Fibroblast of skin of left quadriceps (primary cell): ENCODE results near the gene ATP5PD.
"Not testable (repeated sequence)": the region's sequence is repeated elsewhere in the genome, so short reads cannot be mapped to it uniquely, and the experiment has no call there.

Experiments
- DNase-seq, 2 experiments: peaks; one replicate each; pipeline ENCODE4 v3.0.0-alpha.2; 2013; ENCODE audit warnings: low read depth in 2 of 2

ATP5PD gene

DNA sequence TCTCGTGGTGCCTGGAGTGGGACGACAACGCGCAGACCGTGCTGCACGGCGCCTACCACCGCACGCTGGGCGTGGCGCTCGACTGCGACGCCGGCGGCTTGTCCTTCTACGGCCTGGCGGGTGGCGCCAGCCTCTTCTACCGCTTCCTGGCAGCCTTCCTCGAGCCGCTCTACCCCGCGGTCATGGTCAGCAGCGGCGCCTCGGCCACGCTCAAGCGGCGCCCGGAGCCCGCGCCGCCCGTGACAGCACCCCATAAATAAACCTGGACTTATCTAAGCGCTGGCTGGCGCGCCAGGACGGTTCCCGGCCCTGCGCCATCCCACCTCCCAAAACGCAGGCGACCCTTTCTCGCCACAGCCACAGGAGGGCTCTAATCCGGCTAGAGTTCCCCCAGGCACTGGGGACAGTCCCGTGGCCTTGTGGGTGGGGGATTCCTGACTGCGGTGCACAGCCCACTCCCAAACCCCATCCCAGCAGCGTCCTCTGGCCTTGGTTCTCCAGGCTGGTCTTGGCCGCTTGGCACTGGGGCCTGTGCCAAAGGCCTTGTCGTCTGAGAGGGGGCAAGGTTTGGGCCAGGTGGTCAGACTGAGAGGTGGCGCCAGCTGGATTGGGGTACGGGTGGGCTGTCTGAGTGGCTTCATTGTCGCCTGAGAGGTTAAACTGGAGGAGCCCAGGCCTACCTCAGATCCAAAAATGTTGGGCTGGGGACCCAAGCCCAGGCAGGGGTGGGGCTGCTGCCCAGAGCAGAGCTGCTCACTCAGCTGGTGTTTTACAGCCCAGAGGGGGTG lies 30.9 kb upstream of the ATP5PD start:
- no peak for DNase-seq

GRCh38 chr17:75077072-75077495 lies 30.3 kb upstream of the ATP5PD start:
- no peak for DNase-seq

- DNase-seq: no peak
Observed at GRCh38 chr17:75075597-75076336, 29.0 kb upstream of the ATP5PD start.

- no peak for DNase-seq
Observed at GRCh38 chr17:75074532-75074931, 27.8 kb upstream of the ATP5PD start.

DNA sequence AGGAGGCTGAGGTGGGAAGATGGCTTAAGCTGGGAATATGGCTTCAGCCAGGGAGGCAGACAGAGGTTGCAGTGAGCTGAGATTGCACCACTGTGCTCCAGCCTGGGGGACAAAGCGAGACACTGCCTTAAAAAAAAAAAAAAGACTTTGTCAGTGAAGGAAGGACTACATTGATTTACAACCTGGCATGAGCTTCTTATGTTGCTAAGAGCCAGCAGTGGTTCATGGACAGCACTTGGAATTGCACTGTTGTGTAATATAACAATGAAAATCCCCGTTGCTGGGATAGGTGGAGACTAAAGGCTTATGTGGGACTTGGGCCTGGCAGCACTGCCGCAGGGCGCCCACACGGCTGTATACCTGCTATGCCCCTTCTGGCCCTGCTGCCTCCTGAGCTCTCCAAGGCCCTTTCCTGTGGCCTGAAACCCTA lies 26.9 kb upstream of the ATP5PD start:
- DNase-seq: no peak

DNA sequence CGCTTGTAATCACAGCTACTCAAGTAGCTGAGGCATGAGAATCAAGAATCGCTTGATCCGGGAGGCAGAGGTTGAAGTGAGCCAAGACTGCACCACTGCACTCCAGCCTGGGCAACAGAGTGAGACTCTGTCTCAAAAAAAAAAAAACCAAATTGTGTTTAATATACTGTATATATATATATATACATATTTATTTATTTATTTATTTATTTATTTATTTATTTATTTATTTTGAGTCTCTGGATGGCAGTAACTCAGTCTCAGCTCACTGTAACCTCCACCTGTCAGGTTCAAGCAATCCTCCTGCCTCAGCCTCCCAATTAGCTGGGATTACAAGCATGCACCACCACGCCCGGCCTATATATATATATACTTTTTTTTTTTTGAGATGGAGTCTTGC lies 26.1 kb upstream of the ATP5PD start:
- DNase-seq: not testable (repeated sequence)

GRCh38 chr17:75071478-75072271 lies 24.9 kb upstream of the ATP5PD start:
- not testable (repeated sequence) for DNase-seq

DNA sequence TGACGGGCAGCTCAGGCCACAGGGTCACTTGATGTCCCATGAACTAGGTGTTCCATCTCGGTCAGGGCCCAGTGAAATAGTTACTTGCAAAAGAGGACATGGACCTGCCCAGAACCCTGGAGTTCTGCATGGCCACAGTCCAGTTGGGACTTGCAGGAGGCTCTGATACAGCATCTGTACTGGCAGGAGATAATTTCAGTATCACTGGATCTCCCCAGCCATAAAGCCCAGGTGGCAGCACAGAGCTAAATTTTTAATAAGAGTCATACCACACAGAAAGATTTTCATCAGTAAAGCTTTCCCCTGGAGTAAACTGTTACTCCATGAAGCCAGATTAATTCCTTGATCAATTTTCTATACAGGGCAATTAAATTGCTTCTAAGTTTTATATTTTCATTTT lies 23.0 kb upstream of the ATP5PD start:
- no peak for DNase-seq

GRCh38 chr17:75068750-75069149 lies 22.0 kb upstream of the ATP5PD start:
- no peak for DNase-seq

DNA sequence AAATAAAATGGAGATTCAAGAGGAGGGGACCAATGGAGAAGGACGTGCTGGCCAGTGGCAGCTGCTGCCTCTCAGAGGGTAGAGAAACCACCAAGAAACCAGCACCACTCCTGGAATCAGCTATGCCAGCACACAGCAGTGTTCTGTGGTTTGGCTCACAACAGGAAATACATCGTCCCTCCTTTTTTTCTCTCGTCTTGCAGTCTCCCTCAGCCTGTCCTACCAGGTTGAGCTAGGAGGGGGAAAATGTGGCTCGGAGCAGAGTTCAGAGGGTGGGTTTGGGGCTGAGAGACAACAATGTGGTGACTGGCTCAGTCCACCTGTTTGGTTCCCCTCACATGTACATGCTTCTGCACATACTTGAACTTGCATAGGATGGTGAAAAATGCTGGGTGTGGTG lies 21.1 kb upstream of the ATP5PD start:
- DNase-seq: no peak

GRCh38 chr17:75065562-75066151 lies 18.9 kb upstream of the ATP5PD start:
- no peak for DNase-seq

- no peak for DNase-seq
Observed at GRCh38 chr17:75064867-75065561, 18.2 kb upstream of the ATP5PD start.

GRCh38 chr17:75064460-75064859 lies 17.7 kb upstream of the ATP5PD start:
- no peak for DNase-seq

DNA sequence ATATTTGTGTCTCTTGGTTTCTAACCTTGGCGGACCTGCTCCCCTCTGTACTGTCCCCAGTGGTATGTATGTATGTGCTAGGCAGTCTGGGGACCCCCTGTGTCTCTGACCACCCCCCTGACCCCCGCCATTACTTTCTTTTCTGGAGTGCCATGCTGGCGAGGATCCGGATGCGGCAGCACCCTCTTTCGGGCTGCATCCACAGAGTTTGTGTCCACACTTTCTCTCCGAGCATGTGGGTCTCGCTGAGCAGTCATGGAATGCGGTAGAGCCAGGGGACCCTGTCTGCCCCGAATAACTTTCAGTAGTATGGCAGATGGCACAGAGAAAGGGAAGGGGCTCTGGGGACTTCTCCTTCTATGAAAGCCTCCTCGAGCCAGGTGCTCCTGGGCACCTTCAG lies 17.3 kb upstream of the ATP5PD start:
- DNase-seq: no peak

- no peak for DNase-seq
Observed at GRCh38 chr17:75063626-75064025, 16.9 kb upstream of the ATP5PD start.

- no peak for DNase-seq
Observed at GRCh38 chr17:75063201-75063600, 16.4 kb upstream of the ATP5PD start.

DNA sequence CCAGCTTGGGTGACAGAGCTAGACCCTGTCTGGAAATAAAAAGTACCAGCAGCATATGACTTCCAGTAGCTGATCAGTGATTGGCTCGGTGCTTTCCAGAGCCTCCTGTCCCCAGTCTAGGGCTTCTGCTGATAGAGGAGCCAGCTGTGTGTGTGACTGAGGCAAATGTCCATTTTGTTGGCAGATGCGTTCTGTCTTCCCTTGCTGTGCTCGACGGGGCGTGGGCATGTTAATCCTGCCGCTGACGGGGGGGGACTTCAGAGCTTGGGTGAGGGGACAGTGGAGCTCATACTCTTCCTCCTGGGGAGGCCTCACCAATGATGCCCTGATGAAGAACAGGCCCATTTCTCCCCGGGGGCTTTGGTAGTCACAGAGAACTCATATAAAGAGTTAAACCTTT lies 14.8 kb upstream of the ATP5PD start:
- DNase-seq: no peak

- no peak for DNase-seq
Observed at GRCh38 chr17:75061055-75061438, 14.3 kb upstream of the ATP5PD start.

DNA sequence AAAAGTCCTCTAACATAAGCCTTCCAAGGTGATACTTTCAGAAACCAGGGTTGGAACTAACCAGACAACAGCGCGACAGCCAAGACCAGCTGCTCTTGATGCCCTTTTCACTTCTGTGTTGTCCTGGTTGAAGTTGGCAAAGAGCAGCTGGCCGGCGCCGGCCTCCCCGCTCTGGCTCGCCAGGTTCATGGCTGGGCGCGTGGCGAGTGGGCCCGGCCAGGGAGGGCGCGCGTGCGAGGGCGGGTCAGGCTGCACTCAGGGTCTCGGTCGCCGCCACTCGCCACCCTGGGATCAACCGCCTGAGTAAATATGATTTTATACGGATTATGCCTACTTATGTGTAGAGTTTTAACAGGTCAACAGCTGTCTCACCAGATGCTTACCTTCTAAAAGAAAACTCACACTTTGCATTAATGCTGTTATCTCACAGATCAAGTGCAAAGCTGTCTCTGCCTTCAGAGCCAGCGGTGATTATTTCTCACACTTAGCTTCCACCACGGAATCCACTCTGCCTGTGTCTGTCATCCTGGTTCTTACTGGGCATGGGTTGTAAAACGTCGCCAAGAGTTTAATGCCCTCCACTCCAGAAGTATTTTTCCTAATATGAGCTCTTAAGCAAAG lies 13.8 kb upstream of the ATP5PD start:
- no peak for DNase-seq

DNA sequence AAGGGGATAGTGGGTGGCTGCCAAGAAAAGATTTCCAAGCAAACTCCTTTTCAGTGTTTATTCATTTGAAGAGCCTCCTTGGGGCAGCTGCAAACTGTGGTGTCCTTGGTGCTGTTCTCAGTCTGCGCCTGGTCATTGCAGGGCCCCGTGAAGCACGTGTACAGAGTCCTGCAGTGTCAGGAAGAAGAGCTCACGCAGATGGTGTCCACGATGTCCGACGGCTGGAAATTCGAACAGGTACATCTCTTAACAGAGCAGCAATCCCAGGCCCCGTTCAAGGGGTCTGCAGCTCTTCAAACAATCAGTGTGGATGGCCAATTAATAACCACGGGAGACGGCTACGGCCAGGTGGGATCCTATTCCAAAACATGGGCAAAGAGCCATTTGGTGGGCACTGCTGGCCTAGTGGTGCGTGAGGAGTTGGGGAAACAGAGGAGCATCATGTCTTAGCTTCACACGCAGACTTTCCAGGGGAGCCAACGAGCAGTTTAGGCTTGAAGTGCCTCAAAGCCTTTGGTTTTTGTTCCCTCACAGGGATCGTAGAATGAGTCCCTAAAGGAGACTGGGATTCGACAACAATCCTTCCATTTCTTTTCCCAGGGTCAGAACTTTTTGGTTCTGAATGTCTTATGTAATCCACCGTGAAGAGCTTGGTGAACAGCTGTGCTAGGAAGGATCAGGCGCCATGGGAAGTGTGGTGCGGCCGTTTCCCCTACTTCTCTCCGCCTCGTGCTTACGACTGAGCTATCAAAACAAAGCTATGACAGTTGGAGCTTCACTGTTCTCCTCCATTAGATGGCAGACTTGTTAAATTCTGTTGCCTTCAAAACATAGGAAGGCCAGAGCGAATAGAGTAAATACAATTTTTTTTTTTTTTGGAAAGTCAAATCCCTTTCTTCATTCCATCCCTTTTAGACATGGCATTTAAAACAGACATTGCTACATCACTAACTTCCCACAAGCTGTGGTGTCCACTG lies 12.9 kb upstream of the ATP5PD start:
- peak; percentile 49 to 51 for DNase-seq
